ENCODE results near the gene ASB7. TPM values are rescaled to one million over a fixed set of nuclear protein-coding genes. Genes with fewer than 3 reads are reported as not detected.

The ASB7 gene
- total RNA-seq, 1 donor from 2014 or later, result 13.1 TPM

DNA sequence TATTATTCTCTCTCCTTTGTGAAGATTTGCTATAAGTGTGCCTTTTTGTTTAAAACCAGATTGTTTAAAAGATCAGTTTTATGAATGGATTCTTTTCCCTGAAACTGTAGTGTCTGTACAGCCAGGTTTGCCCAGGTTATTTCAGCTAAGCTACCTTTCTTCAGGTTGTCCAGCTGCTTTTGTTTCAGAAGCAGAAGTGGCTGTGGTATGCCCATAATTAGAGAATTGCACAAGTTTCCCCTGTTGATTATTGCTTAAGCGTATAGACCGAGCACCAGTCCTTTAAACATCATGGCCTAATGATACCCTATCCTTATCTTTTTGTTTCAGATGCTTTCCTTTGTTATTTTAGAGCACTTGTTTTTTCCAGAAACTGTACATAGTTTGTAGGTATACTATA lies 10.2 kb downstream of the ASB7 start:
- no peaks in the 10 kb centered on the region for H3K9me3 Mint-ChIP-seq (ENCODE audit: unreplicated experiment)
- no peak overlapping the region for H3K27ac Mint-ChIP-seq (ENCODE audit: unreplicated experiment)
- no peaks in the 10 kb centered on the region for H3K27me3 Mint-ChIP-seq (ENCODE audit: unreplicated experiment)
- TF ChIP-seq, protein P1, sequence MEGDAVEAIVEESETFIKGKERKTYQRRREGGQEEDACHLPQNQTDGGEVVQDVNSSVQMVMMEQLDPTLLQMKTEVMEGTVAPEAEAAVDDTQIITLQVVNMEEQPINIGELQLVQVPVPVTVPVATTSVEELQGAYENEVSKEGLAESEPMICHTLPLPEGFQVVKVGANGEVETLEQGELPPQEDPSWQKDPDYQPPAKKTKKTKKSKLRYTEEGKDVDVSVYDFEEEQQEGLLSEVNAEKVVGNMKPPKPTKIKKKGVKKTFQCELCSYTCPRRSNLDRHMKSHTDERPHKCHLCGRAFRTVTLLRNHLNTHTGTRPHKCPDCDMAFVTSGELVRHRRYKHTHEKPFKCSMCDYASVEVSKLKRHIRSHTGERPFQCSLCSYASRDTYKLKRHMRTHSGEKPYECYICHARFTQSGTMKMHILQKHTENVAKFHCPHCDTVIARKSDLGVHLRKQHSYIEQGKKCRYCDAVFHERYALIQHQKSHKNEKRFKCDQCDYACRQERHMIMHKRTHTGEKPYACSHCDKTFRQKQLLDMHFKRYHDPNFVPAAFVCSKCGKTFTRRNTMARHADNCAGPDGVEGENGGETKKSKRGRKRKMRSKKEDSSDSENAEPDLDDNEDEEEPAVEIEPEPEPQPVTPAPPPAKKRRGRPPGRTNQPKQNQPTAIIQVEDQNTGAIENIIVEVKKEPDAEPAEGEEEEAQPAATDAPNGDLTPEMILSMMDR (IDR thresholded peaks at IDR 0.05), result no peak
- no peaks in the 10 kb centered on the region for H3K4me1 Mint-ChIP-seq (ENCODE audit: unreplicated experiment)
- H3K4me3 Mint-ChIP-seq (ENCODE audit: unreplicated experiment), result no peak overlapping the region
- no peak for DNase-seq (ENCODE audit: extremely low spot score, unreplicated experiment)
- peaks cover 26% of the 10 kb centered on the region for H3K36me3 Mint-ChIP-seq (ENCODE audit: unreplicated experiment)

DNA sequence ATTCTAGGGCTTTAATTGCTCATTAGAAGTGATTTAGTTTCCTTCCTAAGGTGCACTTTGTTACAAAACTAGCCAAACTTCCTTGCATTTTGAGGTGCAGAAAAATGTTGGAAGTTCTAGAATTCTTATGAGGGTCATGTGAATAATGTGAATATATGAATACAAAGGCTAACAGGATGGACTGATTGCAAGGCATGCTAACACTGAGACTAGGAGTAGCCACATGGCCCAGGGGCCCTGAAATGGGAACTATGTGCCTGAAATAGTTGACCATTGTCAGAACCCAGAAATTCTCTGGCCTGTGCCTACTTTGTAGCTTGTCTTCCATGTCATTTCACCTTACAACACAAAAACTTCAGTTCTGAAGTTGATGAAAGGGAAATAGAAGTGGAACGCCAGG lies 10.8 kb downstream of the ASB7 start:
- H3K4me1 Mint-ChIP-seq (ENCODE audit: unreplicated experiment), result no peaks in the 10 kb centered on the region
- H3K4me3 Mint-ChIP-seq (ENCODE audit: unreplicated experiment), result no peak overlapping the region
- H3K27ac Mint-ChIP-seq (ENCODE audit: unreplicated experiment), result no peak overlapping the region
- peaks cover 26% of the 10 kb centered on the region for H3K36me3 Mint-ChIP-seq (ENCODE audit: unreplicated experiment)
- H3K27me3 Mint-ChIP-seq (ENCODE audit: unreplicated experiment), result no peaks in the 10 kb centered on the region
- TF ChIP-seq, protein P1 (IDR thresholded peaks at IDR 0.05), result no peak
- DNase-seq (ENCODE audit: extremely low spot score, unreplicated experiment), result no peak
- no peaks in the 10 kb centered on the region for H3K9me3 Mint-ChIP-seq (ENCODE audit: unreplicated experiment)

DNA sequence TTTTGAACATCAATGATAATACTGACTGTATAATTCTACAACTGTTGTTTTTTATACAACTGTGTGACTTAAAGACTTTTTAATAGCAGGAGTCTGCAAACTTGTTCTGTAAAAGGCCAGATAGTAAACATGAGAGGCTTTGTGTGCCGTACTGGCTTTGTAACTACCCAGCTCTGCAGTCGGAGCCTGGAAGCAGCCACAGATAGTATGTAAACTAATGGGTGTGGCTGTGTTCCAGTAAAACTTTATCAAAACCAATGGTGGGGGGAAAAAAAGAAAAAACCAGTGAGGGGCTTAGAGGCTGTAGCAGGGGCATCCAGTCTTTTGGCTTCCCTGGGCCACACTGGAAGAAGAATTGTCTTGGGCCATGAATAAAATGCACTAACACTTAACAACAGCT lies 11.9 kb downstream of the ASB7 start:
- no peaks in the 10 kb centered on the region for H3K4me1 Mint-ChIP-seq (ENCODE audit: unreplicated experiment)
- H3K36me3 Mint-ChIP-seq (ENCODE audit: unreplicated experiment), result peaks cover 27% of the 10 kb centered on the region
- H3K27ac Mint-ChIP-seq (ENCODE audit: unreplicated experiment), result no peak overlapping the region
- no peaks in the 10 kb centered on the region for H3K27me3 Mint-ChIP-seq (ENCODE audit: unreplicated experiment)
- H3K4me3 Mint-ChIP-seq (ENCODE audit: unreplicated experiment), result no peak overlapping the region
- no peak for DNase-seq (ENCODE audit: extremely low spot score, unreplicated experiment)
- TF ChIP-seq, protein P1 (IDR thresholded peaks at IDR 0.05), result no peak
- no peaks in the 10 kb centered on the region for H3K9me3 Mint-ChIP-seq (ENCODE audit: unreplicated experiment)

DNA sequence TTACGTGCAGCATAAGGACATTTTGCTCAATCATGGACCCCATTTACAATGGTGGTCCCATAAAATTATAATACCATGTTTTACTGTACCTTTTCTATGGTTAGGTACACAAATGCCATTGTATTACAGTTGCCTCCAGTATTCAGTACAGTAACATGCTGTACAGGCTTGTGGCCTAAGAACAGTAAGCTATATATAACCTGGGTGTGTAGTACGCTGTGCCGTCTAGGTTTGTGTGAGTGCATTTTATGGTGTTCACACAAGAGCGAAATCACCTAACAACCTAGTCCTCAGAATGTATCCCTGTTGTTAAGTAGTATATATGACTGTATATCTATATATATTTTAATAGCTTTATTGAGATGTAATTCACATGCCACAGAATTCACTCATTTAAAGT lies 12.5 kb downstream of the ASB7 start:
- Mint-ChIP-seq H3K9me3 (ENCODE audit: unreplicated experiment) (no peaks in the 10 kb centered on the region), H3K4me3 (ENCODE audit: unreplicated experiment) (no peak overlapping the region), H3K27me3 (ENCODE audit: unreplicated experiment) (no peaks in the 10 kb centered on the region), H3K27ac (ENCODE audit: unreplicated experiment) (no peak overlapping the region), H3K36me3 (ENCODE audit: unreplicated experiment) (peaks cover 26% of the 10 kb centered on the region), H3K4me1 (ENCODE audit: unreplicated experiment) (no peaks in the 10 kb centered on the region)
- TF ChIP-seq, protein P1 (IDR thresholded peaks at IDR 0.05), result no peak
- no peak for DNase-seq (ENCODE audit: extremely low spot score, unreplicated experiment)

DNA sequence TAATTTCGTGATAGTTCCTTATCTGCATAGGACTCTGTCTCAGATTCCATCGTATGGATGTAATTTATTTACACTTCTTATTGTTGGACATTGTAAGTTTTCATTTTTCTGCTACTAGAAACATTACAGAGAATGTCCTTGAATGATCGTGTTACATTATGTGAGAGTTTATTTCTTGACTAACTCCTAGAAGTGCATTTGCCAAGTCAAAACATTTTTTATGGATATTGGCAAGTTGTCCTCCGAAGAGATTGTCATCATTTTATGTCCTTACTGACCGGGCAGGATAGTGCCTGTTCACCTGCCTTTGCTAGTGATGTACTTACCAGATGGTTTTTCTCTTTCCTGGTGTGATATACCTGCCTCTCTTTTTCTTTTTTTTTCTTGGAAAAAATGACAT lies 13.4 kb downstream of the ASB7 start:
- TF ChIP-seq, protein P1 (IDR thresholded peaks at IDR 0.05), result no peak
- Mint-ChIP-seq H3K4me3 (ENCODE audit: unreplicated experiment) (no peak overlapping the region), H3K27ac (ENCODE audit: unreplicated experiment) (no peak overlapping the region), H3K27me3 (ENCODE audit: unreplicated experiment) (no peaks in the 10 kb centered on the region), H3K9me3 (ENCODE audit: unreplicated experiment) (no peaks in the 10 kb centered on the region), H3K36me3 (ENCODE audit: unreplicated experiment) (peaks cover 26% of the 10 kb centered on the region), H3K4me1 (ENCODE audit: unreplicated experiment) (no peaks in the 10 kb centered on the region)
- DNase-seq (ENCODE audit: extremely low spot score, unreplicated experiment), result no peak

Data from osteocyte (in vitro differentiated cells).